GM19468 (cell line): ENCODE results near the gene SREK1.

Experiments
- ATAC-seq: cut with Tn5 transposase; IDR thresholded peaks from one replicate; pipeline ENCODE4 v1.9.1; 2021; ENCODE audit warnings: mild to moderate bottlenecking, moderate library complexity, moderate number of reproducible peaks; ENCODE audit not compliant: unreplicated experiment; ENCODE audit errors: extremely low read depth

Gene SREK1

DNA sequence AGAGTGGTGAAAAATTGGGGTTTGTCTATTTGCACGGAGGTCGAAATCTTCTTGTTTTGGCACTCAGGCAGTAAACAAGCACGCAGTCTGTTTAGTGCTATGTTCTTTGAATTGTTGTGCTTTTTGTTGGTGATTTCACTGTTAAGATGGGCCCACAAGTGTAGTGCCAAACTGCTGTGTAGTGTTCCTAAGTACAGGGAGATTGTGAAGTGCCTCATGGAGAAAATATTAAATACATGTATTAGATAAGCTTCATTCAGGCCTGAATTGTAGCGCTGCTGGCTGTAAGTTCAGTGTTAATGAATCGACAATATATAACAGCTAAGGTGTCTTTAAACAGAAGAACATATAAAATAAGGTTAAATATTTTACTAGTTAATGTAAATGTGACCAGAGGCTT is 17.3 kb downstream of the SREK1 start:
- ATAC-seq = no peak

GRCh38 chr5:66164044-66164790 is 20.1 kb downstream of the SREK1 start:
- no peak for ATAC-seq

DNA sequence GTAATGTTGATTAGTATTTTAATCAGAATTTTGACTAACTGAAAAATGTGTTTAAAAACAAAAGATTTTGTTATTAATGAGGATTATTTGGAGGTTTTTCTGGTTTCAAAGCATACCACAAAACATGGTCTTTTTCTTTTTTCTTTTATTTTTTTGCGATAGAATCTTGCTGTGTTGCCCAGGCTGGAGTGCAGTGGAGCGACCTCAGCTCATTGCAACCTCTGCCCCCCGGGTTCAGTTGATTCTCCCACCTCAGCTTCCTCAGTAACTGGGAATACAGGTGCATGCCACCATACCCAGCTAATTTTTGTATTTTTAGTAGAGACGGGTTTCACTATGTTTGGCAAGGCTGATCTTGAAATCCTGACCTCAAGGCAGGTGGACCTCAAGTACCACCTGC is 24.1 kb downstream of the SREK1 start:
- no peak for ATAC-seq

DNA sequence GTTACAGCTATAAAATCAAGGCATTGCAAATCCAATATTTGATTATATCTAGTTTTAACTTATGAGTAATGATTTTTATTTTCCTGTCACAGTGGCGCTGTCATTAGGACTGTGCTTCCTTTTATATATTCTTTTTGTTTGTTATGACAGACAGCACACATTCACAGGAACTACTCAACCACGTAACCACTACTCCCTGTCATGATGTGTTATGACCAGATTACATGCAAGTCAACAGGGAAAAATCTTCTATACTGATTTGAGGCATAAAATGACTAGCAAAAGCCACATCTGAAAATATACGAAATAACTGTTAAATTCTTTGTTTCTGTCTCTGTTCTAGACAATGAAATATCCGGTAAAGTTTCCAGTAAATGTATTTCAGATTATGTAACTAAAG is 25.4 kb downstream of the SREK1 start:
- no peak for ATAC-seq

- no peak for ATAC-seq
Measured at GRCh38 chr5:66170195-66170919, 26.3 kb downstream of the SREK1 start.

DNA sequence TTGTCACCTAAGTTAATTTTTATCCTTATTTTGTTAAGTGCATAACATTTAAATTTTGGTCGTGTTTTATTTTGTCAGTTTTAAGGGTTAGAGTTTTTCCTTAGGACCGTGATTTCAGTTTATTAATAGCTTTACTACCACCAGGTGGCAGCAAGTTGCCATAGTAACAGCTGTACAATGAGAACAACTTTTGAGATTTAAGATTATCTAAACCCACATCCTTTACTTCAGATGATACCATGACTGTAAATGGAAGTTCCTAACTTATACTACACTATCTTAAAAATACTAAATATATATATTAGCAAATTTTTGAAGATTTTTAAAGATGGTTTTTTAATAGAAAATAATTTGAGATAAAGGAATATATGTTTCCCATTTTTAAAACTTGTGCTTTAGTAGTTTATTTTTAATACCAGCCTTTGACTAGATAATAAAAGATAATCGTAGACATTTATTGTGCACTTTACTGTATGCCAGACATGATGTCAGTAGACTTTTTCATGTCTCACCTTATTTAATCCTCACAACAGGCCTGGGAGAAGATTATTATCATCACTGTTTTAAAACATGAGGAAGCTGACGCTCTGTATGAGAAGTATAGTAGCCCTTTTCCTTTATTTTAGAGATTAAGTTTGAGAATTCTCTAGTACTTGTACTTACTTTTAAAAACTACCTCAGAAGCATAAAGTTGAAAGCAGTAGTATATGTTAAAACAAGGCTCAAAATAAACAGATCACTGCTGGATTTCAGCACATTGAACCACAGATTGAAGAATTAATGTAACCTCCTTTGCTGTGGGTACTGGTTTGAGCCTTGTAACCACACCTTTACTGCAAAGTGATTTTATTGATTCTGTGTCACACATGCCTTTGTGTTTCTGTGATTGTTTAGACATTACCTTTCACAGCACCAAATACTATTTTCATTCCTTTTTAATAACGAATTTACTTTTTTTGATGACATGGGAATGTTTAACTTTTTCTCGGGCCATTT is 27.5 kb downstream of the SREK1 start:
- no peak for ATAC-seq

DNA sequence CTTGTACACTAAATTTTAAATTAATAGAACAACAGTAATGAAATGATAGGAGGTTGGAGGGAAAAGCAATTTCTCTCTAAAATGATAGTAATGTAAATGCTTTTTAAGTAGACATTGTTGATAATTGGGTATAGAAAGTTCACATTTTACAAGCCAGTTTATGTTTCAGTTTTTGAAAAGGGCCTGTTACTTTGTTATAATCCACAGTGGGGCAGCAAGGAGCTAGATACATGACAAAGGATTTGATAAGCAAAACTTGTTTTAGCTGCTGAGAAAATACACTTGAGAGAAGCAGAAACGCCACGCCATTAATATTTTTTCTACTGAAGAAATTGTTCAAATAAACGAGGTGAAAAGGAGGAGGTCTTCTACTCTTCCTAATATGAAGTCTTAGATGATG is 30.2 kb downstream of the SREK1 start:
- ATAC-seq = no peak

DNA sequence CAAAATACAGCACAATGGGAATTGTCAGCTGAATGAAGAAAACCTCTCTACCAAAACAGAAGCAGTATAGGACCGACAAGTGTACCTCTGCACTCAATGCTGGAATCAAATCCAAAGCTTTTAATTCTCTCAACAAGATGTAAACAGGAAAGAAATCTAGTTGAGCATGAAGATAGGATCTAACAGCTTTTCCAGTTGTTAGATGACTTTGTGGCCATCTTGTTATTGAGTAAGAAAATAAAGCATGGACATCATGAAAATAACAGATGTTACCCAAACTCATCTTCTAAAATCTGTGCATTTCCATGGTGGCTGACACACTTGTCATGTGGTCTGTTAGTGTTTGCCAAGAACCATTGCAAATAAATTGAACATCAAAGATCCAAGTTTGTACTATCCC is 34.7 kb downstream of the SREK1 start:
- no peak for ATAC-seq

DNA sequence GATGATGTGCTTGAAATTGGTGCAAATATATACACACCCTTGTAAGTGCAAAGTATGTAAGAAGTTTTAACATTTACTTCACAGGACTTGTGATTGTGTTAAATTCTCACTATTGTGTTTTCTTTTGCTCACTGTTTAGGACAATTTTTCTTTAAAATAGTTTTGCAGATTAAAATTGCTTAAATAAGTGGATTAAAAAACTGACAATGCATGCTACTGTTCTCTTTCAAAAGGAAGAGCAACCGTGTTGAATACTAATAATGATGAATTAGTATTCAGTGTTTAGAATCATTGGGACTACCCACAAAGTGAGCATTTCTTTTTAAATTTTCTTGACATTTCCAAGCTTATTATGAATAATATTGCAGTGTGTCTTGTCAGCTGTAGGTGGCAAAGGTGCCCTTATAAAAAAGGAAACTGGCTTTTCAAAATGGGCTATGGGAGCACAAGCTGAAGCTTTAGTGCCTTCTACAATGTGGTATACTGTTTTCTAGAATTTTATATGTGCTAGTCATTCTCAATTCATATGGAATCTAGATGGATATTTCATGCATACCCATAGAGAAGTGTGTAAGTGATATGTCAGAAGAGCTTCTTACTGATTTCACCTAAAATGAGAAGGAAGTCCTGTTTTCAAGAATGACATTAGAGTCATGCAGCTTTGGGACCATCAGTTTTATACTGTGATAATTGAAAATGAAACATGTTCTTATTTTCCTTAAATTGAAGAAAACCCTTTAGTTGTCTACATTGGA is 35.4 kb downstream of the SREK1 start:
- ATAC-seq = no peak

DNA sequence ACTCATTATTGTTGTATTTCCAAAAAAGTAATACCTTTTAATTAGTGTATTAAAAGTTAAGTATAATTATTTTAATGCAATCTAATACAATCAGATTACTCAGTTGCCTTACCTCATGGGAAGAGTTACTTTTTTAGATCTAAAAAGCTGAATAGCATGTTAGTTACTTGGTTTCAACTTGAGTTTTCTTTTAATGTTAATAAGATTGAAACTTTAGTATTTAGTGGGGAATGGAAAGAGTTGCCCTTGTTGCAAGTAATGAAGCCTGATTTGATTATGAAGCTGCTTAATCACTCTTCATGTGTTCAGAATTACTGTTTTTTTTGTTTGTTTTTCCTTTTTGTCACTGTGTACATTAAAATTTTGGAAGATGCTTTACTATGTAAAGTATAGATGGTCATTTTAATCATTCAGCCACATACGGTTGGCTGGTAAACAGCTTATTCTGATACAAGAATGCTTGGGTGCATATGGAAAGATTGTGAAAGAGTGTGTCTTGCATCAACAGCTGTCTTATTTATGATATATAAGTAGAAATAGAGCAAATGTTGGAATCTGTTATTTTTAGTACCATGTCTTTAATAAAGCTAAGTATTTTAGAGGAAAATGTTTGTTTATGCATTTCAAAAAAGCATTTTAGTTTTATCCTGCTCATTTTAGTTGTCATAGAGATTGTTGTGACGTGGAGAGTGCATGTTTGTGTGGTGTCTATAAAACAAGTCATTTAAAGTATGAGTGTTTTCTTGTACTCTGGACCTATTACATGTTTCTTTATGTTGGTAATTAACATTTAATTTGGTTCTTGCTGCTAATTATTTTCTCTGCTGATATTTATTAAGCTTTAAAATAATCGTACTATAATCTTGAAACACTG is 36.4 kb downstream of the SREK1 start:
- ATAC-seq = no peak

DNA sequence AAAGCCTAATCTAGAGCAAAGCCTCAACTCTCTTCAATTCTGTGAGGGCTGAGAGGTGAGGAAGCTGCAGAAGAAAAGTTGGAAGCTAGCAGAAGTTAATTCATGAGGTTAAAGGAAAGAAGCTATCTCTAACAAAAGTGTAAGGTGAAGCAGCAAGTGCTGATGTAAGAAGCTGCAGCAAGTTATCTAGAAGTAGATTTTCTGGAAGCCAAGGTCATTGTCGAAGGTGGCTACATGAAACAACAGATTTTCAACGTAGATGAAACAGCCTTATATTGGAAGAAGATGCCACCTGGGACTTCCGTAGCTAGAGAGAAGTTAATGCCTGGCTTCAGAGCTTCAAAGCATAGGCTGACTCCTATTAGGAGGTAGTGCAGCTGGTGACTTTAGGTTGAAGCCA is 42.0 kb downstream of the SREK1 start:
- ATAC-seq = no peak

DNA sequence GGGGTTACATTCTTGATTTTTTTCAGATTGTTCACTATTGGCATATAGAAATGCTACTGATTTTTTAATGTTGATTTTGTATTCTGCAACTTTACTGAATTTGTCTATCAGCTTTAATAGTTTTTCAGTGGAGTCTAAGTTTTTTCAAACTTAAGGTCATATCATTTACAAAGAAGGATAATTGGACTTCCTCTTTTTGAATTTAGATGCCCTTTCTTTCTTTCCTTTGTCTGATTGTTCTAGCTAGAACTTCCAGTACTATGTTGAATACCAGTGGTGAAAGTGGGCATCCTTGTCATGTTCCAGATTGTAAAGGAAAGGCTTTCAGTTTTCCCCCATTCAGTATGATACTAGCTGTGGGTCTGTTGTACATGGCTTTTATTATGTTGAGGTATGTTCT is 49.3 kb downstream of the SREK1 start:
- ATAC-seq = no peak

- ATAC-seq = no peak
Measured at GRCh38 chr5:66197764-66198405, 53.8 kb downstream of the SREK1 start.

DNA sequence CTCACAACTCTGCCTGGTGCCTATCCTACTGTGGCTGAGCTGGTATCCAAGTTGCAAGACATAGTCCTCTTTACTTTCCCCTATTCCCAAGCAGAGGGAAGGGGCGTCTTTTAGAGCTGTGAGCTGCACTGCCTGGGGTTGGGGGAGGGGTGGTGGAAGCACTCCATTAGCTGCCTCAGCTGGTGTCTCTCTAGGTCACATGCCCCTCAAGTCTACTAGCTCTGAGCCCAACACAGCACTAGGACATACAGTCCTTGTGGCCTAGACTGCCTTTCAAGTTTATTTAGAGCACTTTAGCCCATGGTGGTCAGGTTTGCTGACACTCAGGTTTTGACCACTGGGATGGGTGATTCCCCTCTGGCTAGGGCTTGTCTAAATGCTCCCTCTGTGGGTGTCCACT is 54.7 kb downstream of the SREK1 start:
- no peak for ATAC-seq

GRCh38 chr5:66203531-66203930 is 59.4 kb downstream of the SREK1 start:
- no peak for ATAC-seq

GRCh38 chr5:66206465-66206864 is 62.4 kb downstream of the SREK1 start:
- no peak for ATAC-seq

- ATAC-seq = no peak
Measured at GRCh38 chr5:66207800-66208561, 63.9 kb downstream of the SREK1 start.

- no peak for ATAC-seq
Measured at GRCh38 chr5:66209350-66209749, 65.2 kb downstream of the SREK1 start.
